NT2/D1 (cell line): ENCODE measurements around the gene IER3.

Experiments used
- SUZ12 ChIP-seq: IDR thresholded peaks from 2 replicates; pipeline ENCODE4 v1.6.1; 2011; ENCODE audit not compliant: insufficient read length, insufficient read depth; ENCODE audit errors: extremely low read depth
- ZNF274 ChIP-seq: IDR thresholded peaks from 2 replicates; pipeline ENCODE4 v1.6.1; 2011; ENCODE audit warnings: mild to moderate bottlenecking, low read depth, low read length

DNA sequence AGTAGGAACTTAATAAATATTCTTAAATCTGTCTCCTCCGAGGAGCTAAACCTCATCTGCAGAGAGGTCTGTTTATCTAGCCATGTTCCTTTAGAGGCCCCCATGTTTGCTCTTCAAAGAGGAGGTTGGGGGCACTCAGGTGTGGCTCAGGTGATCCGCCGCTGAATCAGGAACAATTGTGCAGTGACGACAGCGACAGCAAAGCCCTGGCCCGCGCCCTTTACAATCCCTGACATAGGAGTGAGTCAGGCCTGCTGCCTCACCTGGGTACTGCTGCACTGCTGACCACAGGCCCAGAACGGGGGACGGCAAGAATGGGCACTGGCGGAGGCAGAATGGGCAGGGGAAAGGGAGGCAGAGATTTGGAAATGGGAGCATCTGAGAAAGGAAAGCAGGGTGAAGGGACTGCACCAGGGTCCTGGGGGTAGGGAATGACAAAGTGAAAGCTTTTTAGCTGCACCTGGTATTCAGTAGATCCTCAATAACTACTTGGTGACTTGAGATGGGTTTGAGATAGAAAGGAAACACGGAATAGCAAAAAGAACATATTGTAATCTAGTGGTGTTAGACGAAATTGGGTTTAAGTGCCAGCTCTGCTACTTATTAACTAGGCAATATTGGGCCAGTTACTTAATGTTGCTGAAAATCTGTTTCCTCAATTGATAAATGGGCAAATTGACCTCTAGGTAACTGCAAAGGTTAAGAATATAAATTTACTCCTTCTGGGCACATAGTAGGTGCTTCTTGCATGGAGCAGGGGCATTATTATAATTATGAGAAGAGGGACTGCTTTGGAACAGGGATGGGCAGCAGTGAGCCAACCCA lies 5.4 kb upstream of the IER3 start:
- TF ChIP-seq ZNF274 (no peak), SUZ12 (no peak)
